ENCODE results near the gene SNU13.
"Not testable (repeated sequence)": the region's sequence is repeated elsewhere in the genome, so short reads cannot be mapped to it uniquely, and the experiment has no call there.

The SNU13 gene

GRCh38 chr22:41681616-41682015 is 7.1 kb downstream of the SNU13 start:
- DNase-seq (ENCODE audit: low read depth in 2 of 2): no peak

DNA sequence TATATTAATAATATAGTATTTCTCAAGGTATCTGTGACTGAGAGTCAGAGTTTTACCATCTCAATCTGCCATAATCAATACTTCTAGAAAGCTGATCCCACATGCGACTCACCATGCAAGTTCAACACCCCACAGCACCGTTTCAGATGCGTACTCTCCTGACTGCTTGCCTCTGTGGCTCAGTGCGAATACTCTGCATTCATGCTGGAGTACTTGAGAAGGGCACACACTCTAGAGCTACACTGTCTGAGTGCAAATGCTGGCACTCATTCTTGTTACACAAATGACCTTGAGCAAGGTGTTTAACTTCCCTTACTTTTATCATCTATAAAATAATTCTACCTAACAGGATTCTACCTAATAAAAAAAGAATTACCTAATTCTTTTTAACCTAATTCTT is 12.5 kb downstream of the SNU13 start:
- no peak for DNase-seq (ENCODE audit: low read depth in 2 of 2)

DNA sequence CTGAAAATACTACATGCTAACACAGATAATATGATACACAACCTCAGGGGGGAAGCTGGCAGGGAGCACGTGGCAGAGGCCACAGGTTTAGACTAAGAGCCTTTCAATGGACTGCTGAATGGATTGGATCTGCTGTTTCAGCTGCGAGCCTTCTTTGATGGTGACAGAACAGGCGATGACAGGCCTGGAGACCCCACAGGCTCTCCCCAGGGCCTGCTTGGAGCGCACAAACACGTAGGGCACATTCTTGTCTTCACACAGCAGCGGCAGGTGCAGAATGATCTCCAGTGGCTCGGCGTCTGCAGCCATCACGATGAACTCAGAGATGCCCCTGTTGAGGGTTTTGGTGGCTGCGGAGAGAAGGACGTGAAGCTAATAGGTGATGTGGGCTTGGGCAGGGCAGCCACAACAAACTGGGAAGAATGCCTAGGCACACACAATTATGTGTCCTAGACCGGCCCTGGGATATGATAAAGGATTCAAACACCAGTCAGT is 13.8 kb downstream of the SNU13 start:
- DNase-seq (ENCODE audit: low read depth in 2 of 2): no peak

DNA sequence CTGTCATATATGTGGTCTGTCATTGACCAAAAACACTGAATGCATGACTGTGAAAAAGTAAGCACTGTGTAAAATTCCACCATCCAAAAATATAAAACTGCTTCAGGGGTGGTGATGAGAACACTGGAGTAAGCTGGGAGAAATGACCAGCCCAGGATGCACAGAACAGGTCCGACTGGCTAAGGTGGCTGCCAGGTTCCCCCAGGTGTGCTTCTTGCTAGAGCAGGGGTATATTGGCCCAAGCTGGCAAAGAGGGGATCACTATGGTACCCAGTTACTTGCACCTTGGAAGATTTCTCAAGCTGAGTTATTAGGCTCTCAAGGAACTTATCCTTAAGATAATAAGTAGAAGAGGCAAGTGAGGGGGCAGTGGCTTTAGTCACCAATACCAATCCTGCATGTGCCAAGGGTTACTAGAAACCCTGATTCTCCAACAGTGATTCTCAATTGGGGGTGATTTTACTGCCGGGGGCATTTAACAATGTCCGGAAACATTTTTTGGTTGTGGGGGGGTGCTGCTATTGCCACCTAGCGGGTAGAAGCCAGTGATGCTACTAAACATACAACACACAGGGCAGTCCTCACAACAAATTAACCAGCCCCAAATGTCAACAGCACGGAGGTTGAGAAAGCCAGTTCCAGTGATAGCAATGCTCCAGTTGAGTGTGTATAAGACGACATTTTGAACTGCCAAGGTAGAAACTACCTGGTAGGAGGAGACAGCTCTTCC is 15.7 kb downstream of the SNU13 start:
- DNase-seq (ENCODE audit: low read depth in 2 of 2): no peak

GRCh38 chr22:41672096-41672495 is 16.6 kb downstream of the SNU13 start:
- DNase-seq (ENCODE audit: low read depth in 2 of 2): not testable (repeated sequence)

GRCh38 chr22:41668971-41669911 is 19.4 kb downstream of the SNU13 start:
- no peak for DNase-seq (ENCODE audit: low read depth in 2 of 2)

DNA sequence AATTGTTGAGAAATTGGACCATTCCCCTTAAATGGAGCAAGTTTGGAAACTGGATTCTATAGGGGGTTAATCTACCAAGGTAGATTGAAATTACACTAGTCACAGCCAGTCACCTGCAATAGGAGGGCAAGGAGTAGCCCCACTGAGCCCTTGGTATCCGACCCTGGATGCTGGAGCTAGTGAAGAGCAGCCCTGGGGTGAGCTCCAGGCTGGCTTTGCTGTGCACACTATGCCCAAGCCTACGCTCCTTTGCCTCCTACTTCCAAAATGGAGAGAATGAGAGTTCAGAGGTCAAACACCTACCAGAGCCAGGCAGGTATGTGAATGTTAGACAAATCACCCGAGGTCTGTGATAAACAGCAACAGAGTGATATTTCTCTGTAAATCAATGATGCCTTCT is 23.7 kb downstream of the SNU13 start:
- DNase-seq (ENCODE audit: low read depth in 2 of 2): no peak

GRCh38 chr22:41664490-41664889 is 24.2 kb downstream of the SNU13 start:
- DNase-seq (ENCODE audit: low read depth in 2 of 2): no peak

DNA sequence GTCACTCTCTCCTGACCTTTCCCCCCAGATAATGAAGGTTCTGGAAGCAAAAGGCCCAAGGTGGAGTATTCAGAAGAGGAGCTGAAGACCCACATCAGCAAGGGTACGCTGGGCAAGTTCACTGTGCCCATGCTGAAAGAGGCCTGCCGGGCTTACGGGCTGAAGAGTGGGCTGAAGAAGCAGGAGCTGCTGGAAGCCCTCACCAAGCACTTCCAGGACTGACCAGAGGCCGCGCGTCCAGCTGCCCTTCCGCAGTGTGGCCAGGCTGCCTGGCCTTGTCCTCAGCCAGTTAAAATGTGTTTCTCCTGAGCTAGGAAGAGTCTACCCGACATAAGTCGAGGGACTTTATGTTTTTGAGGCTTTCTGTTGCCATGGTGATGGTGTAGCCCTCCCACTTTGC is 25.1 kb downstream of the SNU13 start:
- not testable (repeated sequence) for DNase-seq (ENCODE audit: low read depth in 2 of 2)

DNA sequence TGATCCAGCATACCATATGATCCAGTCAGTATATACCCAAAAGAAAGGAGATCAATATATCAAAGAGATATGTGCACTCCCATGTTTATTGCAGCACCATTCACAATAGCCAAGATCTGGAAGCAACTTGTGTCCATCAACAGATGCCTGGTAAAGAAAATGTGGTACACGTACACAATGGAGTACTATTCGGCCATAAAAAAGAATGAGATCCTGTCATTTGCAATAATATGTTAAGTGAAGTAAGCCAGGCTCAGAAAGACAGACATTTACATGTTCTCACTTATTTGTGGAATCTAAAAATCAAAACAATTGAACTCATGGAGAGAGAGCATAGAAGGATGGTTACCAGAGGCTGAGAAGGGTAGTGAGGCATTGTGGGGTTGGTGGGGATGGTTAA is 27.0 kb downstream of the SNU13 start:
- DNase-seq (ENCODE audit: low read depth in 2 of 2): no peak

DNA sequence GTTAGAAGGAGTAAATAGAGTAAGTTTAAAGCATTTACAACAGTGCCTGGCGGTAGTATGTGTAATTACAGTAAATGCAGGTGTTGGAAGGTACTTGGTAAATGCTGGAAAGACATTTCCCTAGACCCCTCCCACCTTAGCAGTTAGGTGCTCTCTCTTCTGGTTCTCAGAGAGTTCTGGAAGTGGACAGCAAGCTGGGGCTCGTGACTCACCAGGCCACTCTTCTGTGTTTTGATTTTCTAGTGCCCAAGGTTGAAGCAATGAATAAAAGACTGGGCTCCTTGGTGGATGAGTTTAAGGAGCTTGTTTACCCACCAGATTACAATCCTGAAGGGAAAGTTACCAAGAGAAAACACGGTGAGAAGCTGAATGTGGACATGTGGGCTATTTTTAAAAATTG is 27.6 kb downstream of the SNU13 start:
- no peak for DNase-seq (ENCODE audit: low read depth in 2 of 2)

- DNase-seq (ENCODE audit: low read depth in 2 of 2): no peak
These were observed 28.3 kb downstream of the SNU13 start for GRCh38 chr22:41660416-41660815.

GRCh38 chr22:41659941-41660340 is 28.7 kb downstream of the SNU13 start:
- DNase-seq (ENCODE audit: low read depth in 2 of 2): no peak

DNA sequence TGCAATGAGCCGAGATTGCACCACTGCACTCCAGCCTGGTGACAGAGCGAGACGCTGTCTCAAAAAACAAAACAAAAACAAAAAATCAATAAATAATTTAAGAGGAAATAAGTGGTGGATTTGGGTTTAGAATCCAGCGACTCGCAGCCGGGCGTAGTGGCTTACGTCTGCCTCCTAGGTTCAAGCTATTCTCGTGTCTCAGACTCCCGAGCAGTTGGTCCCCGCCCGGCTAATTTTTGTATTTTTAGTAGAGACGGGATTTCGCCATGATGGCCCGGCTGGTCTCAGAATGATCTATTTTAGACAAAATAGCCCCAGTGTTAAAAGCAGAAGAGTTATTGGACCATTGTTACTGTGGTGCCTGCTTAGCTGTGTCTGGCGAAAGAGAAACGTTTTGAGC is 29.8 kb downstream of the SNU13 start:
- DNase-seq (ENCODE audit: low read depth in 2 of 2): no peak

GRCh38 chr22:41657709-41658108 is 31.0 kb downstream of the SNU13 start:
- DNase-seq (ENCODE audit: low read depth in 2 of 2): no peak

DNA sequence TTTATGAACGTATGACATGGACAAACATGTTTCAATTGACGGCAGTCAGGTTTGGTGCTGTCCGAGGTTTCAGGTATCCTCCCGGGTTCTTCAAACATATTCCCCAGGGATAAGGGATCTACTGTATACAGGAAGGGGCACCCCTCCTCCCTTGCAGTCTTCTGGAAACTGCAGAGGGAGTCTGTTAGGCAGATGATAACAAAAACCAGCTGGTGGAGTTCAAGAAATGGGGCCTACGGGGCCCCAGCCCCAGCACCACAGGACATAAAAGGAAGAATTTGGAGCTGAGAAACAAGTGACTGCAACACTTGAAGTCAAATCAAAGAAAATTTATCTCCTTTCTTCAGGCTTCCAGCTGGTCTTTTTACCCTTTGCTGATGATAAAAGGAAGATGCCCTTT is 32.1 kb downstream of the SNU13 start:
- DNase-seq (ENCODE audit: low read depth in 2 of 2): no peak

DNA sequence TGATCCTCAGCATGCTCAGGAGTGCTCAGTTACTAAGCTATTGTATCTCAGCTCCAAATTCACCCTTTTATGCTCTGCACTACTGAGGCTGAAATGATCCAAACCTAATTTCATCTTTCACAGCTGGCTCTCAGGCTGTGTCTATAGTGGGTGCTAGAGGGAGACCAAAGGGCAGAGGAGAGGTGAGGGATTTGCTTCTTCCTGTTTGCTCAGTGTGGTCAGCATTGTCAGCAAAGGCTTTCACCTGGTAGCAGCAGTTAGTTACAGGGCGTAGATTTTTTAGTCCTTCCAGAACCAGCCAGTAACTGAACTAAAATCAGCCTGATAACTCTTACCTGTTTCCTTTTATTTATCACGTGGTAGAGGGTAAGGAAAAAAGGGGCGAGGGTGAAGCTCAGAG is 34.3 kb downstream of the SNU13 start:
- DNase-seq (ENCODE audit: low read depth in 2 of 2): no peak

DNA sequence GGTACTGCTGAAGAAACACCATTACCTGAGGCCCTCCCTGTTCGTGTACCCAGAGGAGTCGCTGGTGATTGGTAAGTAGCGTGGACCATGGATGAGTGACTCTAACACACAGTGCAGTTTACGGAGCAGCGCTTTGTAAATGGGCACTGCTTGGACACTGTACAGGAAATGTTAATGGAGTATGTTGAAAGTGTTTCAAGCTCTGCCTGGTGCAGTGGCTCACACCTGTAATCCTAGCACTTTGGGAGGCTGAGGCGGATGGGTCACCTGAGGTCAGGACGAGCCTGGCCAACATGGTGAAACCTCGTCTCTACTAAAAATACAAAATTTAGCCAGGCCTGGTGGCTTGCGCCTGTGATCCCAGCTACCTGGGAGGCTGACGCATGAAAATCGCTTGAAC is 37.8 kb downstream of the SNU13 start:
- no peak for DNase-seq (ENCODE audit: low read depth in 2 of 2)

- no peak for DNase-seq (ENCODE audit: low read depth in 2 of 2)
These were observed 38.4 kb downstream of the SNU13 start for GRCh38 chr22:41650229-41650628.

DNA sequence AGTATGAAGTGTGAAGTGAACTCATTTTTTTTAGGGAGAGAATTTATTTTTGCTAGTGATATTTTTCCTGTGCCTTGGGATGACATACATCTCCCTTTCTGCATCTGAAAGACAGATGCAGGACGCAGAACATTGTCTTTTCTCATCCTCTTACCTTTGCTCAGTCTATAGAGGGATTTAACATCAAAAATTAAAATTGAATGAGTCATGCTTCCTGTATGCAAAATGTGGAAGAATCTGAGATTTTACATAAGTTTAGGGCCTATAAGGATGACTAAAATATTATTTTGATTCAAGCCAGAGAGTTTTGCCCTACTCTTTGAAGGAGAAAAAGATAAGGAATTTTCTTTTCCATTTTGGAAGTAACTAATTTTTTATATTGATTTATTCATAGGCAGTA is 40.2 kb downstream of the SNU13 start:
- no peak for DNase-seq (ENCODE audit: low read depth in 2 of 2)

DNA sequence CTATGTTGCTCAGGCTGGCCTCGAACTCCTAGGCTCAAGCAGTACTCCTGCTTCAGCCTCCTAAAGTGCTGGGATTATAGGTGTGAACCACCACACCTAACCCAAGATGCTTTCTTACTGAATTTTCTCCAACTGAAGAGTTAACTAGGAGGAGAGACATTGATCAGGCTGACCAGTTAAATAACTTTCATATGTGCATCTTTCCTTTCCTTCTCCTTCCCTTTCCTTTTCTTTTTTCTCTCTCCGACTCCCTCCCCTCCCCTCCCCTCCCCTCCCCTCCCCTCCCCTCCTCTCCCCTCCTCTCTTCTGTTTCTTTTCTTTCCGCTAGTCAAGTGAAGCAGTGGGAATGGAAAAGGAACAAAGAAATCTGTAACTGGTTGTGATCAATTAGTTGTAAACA is 40.9 kb downstream of the SNU13 start:
- DNase-seq (ENCODE audit: low read depth in 2 of 2): no peak

DNA sequence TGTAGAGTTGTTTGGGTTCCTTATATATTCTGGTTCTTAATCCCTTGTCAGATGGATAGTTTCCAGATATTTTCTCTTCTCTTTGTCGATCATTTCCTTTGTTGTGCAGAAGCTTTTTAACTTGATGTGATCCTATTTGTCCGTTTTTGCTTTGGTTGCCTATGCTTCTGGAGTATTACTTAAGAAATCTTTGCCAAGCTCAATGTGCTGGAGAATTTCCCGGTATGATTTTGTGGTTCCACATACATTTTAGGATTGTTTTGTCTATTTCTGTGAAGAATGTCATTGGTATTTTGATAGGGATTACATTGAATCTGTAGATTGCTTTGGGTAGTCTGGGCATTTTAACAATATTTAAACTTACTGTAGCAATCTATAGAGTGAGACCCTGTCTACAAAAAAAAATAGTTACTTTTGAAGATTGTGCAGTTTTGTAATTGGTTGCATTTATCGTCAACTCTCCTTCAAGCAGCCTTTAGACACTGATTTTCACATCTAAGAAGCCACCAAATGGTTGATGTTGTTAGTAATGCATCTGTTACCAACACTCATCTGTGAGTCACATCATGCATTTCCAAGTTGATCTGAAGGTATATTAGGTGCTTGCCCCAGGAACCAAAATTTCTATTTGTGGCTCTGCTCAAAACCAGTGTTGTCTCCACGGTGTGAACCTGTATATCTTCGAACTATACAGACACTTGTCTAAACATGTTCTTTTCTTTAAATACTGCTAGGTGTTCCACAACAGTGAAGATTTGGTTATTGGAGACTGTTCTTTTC is 46.1 kb downstream of the SNU13 start:
- no peak for DNase-seq (ENCODE audit: low read depth in 2 of 2)
